A673 (cell line): ENCODE results near the gene SERPINA4. TPM values are rescaled to one million over a fixed set of nuclear protein-coding genes. Genes with fewer than 3 reads are reported as not detected.

Experiments
- BruUV-seq: library from RNA; stranded (reverse); fragments of 400-500 nt; replicated peaks from 2 replicates; lab custom pipeline; 2021; lab: Mats Ljungman, UMichigan
- CTCF ChIA-PET: fragments of 300-600 bp; sonication (Branson Sonifier 250); formaldehyde crosslinking; loops from one replicate; lab custom pipeline; 2022; ENCODE audit warnings: antibody characterized with exemption; lab: Charles Lee
- POLR2A ChIA-PET: fragments of 300-600 bp; sonication (Branson Sonifier 250); formaldehyde crosslinking; loops from one replicate; lab custom pipeline; 2022; ENCODE audit warnings: antibody characterized with exemption; ENCODE audit not compliant: low non-redundant PET; lab: Charles Lee
- DNase-seq: peaks from one replicate; pipeline ENCODE4 v3.0.0-alpha.2; 2015; ENCODE audit warnings: low spot score
- H3K27ac ChIP-seq: fragments of 200-600 bp; sonication (generic); 2 replicates; pipeline ENCODE4 v1.5.1; 2016; ENCODE audit warnings: mixed run types, low read depth, mild to moderate bottlenecking, mixed read lengths, antibody characterized with exemption, low read length; ENCODE audit not compliant: poor library complexity, severe bottlenecking
- H3K27me3 ChIP-seq: fragments of 200-600 bp; sonication (generic); replicated peaks from 2 replicates; pipeline ENCODE4 v1.6.1; 2017; ENCODE audit warnings: mixed run types, low read depth, mild to moderate bottlenecking, mixed read lengths, antibody characterized with exemption, low read length; ENCODE audit not compliant: insufficient read depth, poor library complexity
- H3K36me3 ChIP-seq: fragments of 200-600 bp; sonication (generic); 2 replicates; pipeline ENCODE4 v1.6.1; 2016; ENCODE audit warnings: mixed run types, mild to moderate bottlenecking, mixed read lengths, antibody characterized with exemption, low read length; ENCODE audit not compliant: insufficient read depth, poor library complexity, severe bottlenecking
- H3K4me1 ChIP-seq: fragments of 200-600 bp; sonication (generic); 2 replicates; pipeline ENCODE4 v1.6.1; 2017; ENCODE audit warnings: mixed run types, mild to moderate bottlenecking, mixed read lengths, antibody characterized with exemption, low read length; ENCODE audit not compliant: insufficient read depth, poor library complexity, severe bottlenecking
- H3K4me3 ChIP-seq: fragments of 200-600 bp; sonication (generic); 2 replicates; pipeline ENCODE4 v1.5.1; 2016; ENCODE audit warnings: low read depth, mixed run types, mild to moderate bottlenecking, mixed read lengths, low read length; ENCODE audit not compliant: poor library complexity, severe bottlenecking
- H3K9me3 ChIP-seq: fragments of 200-600 bp; sonication (generic); 2 replicates; pipeline ENCODE4 v1.6.1; 2016; ENCODE audit warnings: mixed run types, low read depth, mild to moderate bottlenecking, mixed read lengths, antibody characterized with exemption, low read length; ENCODE audit not compliant: poor library complexity, severe bottlenecking
- CTCF ChIP-seq: fragments of 300-800, 200-600 bp; sonication (generic); conservative IDR thresholded peaks from 2 replicates; pipeline ENCODE4 v1.5.1; 2017; ENCODE audit warnings: low read depth, mild to moderate bottlenecking, antibody characterized with exemption, low read length, moderate library complexity, mixed read lengths
- EZH2 ChIP-seq: fragments of 200-600 bp; sonication (generic); IDR thresholded peaks from 2 replicates; pipeline ENCODE4 v1.6.1; 2017; ENCODE audit warnings: borderline replicate concordance, low read depth, mild to moderate bottlenecking, mixed read lengths, antibody characterized with exemption, low read length; ENCODE audit not compliant: poor library complexity, severe bottlenecking
- intact Hi-C: fragments of 100-400 bp; cut with micrococcal nuclease; formaldehyde crosslinking; loops from one replicate; pipeline ENCODE4 v1.10.0; 2022; ENCODE audit not compliant: unreplicated experiment
- total RNA-seq: library from RNA; stranded (reverse); gene quantifications from 2 replicates; pipeline ENCODE4 v1.2.3, GENCODE V29; 2021

SERPINA4 gene
- total RNA-seq, 1 experiment from 2014 or later: not detected

GRCh38 chr14:94559638-94560290, 1.5 kb upstream of the SERPINA4 start:
- no peaks in the 10 kb centered on the region for H3K9me3 ChIP-seq
- TF ChIP-seq CTCF (no peak), EZH2 (no peak)
- H3K27me3 ChIP-seq: no peaks in the 10 kb centered on the region
- intact Hi-C loops: no loop called here
- H3K36me3 ChIP-seq: no peaks in the 10 kb centered on the region
- no peak overlapping the region for H3K4me3 ChIP-seq
- BruUV-seq: no TSS peak
- H3K27ac ChIP-seq: no peak overlapping the region
- POLR2A ChIA-PET: no interaction called here
- no peak for DNase-seq
- CTCF ChIA-PET: interaction anchor here (1.4 kb wide), 1 partner anchor 11 kb away, joined by 4 read pairs; no protein-coding TSS in a partner anchor
- no peaks in the 10 kb centered on the region for H3K4me1 ChIP-seq

DNA sequence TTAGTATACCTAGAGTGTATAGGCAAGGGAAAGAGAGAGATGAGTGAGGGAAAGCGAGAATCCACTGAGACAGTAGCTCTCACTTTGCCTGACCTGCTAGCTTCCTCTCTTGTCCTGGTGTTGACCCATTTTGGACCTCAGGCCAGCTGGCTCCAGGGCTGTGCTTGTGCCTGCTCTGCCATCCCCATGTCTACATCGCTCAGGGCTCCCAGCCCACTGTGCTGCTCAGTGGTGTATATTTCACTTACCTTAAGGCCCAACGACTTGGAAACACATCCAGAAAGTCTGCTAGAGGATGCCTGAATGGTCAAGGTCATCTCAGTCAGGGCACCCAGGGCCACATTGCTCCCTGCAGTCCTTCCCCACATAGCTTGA, 964 bp upstream of the SERPINA4 start:
- intact Hi-C loops: no loop called here
- ChIA-PET CTCF (no interaction called here), POLR2A (no interaction called here)
- Histone ChIP-seq H3K36me3 (no peaks in the 10 kb centered on the region), H3K9me3 (no peaks in the 10 kb centered on the region), H3K27ac (no peak overlapping the region), H3K27me3 (no peaks in the 10 kb centered on the region), H3K4me1 (no peaks in the 10 kb centered on the region), H3K4me3 (no peak overlapping the region)
- TF ChIP-seq EZH2 (no peak), CTCF (no peak)
- DNase-seq: no peak
- BruUV-seq: no TSS peak

DNA sequence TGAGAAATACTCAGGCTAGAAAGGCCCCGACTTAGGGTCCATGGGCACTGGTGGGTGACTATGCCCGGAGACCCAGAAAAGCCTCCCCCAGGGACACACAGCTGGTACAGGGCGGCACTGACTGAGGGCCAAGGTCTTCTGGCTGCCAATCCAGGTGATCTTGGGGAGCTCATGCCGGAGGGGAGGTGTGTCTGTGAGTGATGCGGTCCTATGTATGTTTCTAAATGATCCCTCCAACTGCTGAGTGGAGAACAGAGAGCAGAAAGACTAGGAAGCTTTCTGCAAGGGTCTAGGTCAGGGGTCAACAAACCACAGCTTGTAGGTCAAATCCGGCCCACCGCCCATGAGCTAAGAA, 391 bp downstream of the SERPINA4 start:
- CTCF ChIA-PET: no interaction called here
- POLR2A ChIA-PET: no interaction called here
- no peak for TF ChIP-seq CTCF
- no peak for TF ChIP-seq EZH2
- Histone ChIP-seq H3K4me1 (no peaks in the 10 kb centered on the region), H3K4me3 (no peak overlapping the region), H3K27me3 (no peaks in the 10 kb centered on the region), H3K9me3 (no peaks in the 10 kb centered on the region), H3K27ac (no peak overlapping the region), H3K36me3 (no peaks in the 10 kb centered on the region)
- no TSS peak for BruUV-seq
- intact Hi-C loops: no loop called here
- no peak for DNase-seq
